IMR-90 (cell line): ENCODE measurements around the gene GEMIN2. TPM values are rescaled to one million over a fixed set of nuclear protein-coding genes. Genes with fewer than 3 reads are reported as not detected.

Experiments used
- ATAC-seq: fragments of 200-7000 bp; cut with Tn5 transposase; 2 replicates; pipeline ENCODE4 v1.9.1; 2020; ENCODE audit warnings: low read depth, mild to moderate bottlenecking, moderate library complexity
- BruUV-seq: library from RNA; stranded (reverse); fragments of 400-500 nt; replicated peaks from 2 replicates; lab custom pipeline; 2021; lab: Mats Ljungman, UMichigan
- CTCF ChIA-PET: fragments of 300-600 bp; formaldehyde crosslinking; extraction: SDS; loops from one replicate; lab custom pipeline; 2021; ENCODE audit warnings: antibody characterized with exemption; lab: Yijun Ruan, JAX
- POLR2A ChIA-PET: fragments of 300-600 bp; sonication (Branson Sonifier 250); formaldehyde crosslinking; loops from one replicate; lab custom pipeline; 2022; ENCODE audit warnings: antibody characterized with exemption; ENCODE audit not compliant: unreplicated experiment; lab: Charles Lee
- DNase-seq: peaks from one replicate; pipeline ENCODE4 v3.0.0; 2013
- H2AFZ ChIP-seq: replicated peaks from 2 replicates; pipeline ENCODE3; 2013; ENCODE audit warnings: low read length, mild to moderate bottlenecking; ENCODE audit not compliant: poor library complexity
- H2AK5ac ChIP-seq: 2 replicates; pipeline ENCODE4 v1.6.1; 2013; ENCODE audit warnings: low read depth, low read length, inconsistent platforms
- H2AK9ac ChIP-seq: replicated peaks from 2 replicates; pipeline ENCODE3; 2013; ENCODE audit warnings: mild to moderate bottlenecking, low read depth, low read length, moderate library complexity; ENCODE audit not compliant: poor library complexity
- H2BK120ac ChIP-seq: 2 replicates; pipeline ENCODE4 v1.6.1; 2013; ENCODE audit warnings: low read depth, low read length, inconsistent platforms
- H2BK15ac ChIP-seq: 3 replicates; pipeline ENCODE4 v1.6.1; 2013; ENCODE audit warnings: low read depth, low read length, inconsistent platforms
- H2BK20ac ChIP-seq: 2 replicates; pipeline ENCODE4 v1.6.1; 2013; ENCODE audit warnings: low read depth, mild to moderate bottlenecking, inconsistent platforms, low read length, moderate library complexity
- H2BK5ac ChIP-seq: 2 replicates; pipeline ENCODE4 v1.6.1; 2013; ENCODE audit warnings: mild to moderate bottlenecking, low read depth, low read length, inconsistent platforms; ENCODE audit not compliant: poor library complexity, severe bottlenecking
- H3K14ac ChIP-seq: replicated peaks from 2 replicates; pipeline ENCODE4 v1.6.1; 2013; ENCODE audit warnings: low read depth, low read length, inconsistent platforms
- H3K18ac ChIP-seq: 2 replicates; pipeline ENCODE4 v1.6.1; 2013; ENCODE audit warnings: low read depth, low read length, control low read depth
- H3K23ac ChIP-seq: 2 replicates; pipeline ENCODE4 v1.6.1; 2013; ENCODE audit warnings: low read depth, low read length, inconsistent platforms
- H3K27ac ChIP-seq: 2 replicates; pipeline ENCODE4 v1.5.1; 2013; ENCODE audit warnings: mild to moderate bottlenecking, control low read depth, low read length; ENCODE audit not compliant: insufficient read depth
- H3K27me3 ChIP-seq: 2 replicates; pipeline ENCODE4 v1.6.1; 2013; ENCODE audit warnings: low read length; ENCODE audit not compliant: control insufficient read depth, insufficient read depth
- H3K36me3 ChIP-seq: 2 replicates; pipeline ENCODE4 v1.6.1; 2013; ENCODE audit warnings: low read length, mixed read lengths; ENCODE audit not compliant: control insufficient read depth, insufficient read depth
- H3K4ac ChIP-seq: 2 replicates; pipeline ENCODE4 v1.6.1; 2013; ENCODE audit warnings: low read depth, low read length, inconsistent platforms
- H3K4me1 ChIP-seq: 2 replicates; pipeline ENCODE4 v1.6.1; 2013; ENCODE audit warnings: low read length, mixed read lengths; ENCODE audit not compliant: control insufficient read depth, insufficient read depth
- H3K4me2 ChIP-seq: 2 replicates; pipeline ENCODE4 v1.6.1; 2013; ENCODE audit warnings: low read depth, mild to moderate bottlenecking, control low read depth, low read length, moderate library complexity
- H3K4me3 ChIP-seq: 2 replicates; pipeline ENCODE4 v1.5.1; 2013; ENCODE audit warnings: low read depth, mild to moderate bottlenecking, control low read depth, low read length, moderate library complexity; ENCODE audit not compliant: insufficient read depth
- H3K56ac ChIP-seq: 2 replicates; pipeline ENCODE4 v1.6.1; 2013; ENCODE audit warnings: low read length, inconsistent platforms; ENCODE audit not compliant: insufficient read depth; ENCODE audit errors: extremely low read depth
- H3K79me1 ChIP-seq, 2 experiments: 2 replicates each; pipeline ENCODE4 v1.6.1; 2013; ENCODE audit warnings: low read length in 2 of 2, inconsistent platforms in 1 of 2, low read depth in 1 of 2
- H3K9ac ChIP-seq: 2 replicates; pipeline ENCODE4 v1.6.1; 2013; ENCODE audit warnings: low read depth, low read length, control low read depth
- H3K9me1 ChIP-seq: 2 replicates; pipeline ENCODE4 v1.6.1; 2013; ENCODE audit warnings: low read length, inconsistent platforms; ENCODE audit not compliant: insufficient read depth
- H3K9me3 ChIP-seq: 2 replicates; pipeline ENCODE4 v1.6.1; 2013; ENCODE audit warnings: low read length; ENCODE audit not compliant: control insufficient read depth, insufficient read depth
- H4K20me1 ChIP-seq: 2 replicates; pipeline ENCODE4 v1.6.1; 2013; ENCODE audit warnings: low read length, inconsistent platforms; ENCODE audit not compliant: insufficient read depth
- H4K5ac ChIP-seq: 2 replicates; pipeline ENCODE4 v1.6.1; 2013; ENCODE audit warnings: mild to moderate bottlenecking, low read depth, low read length, control low read depth
- H4K8ac ChIP-seq, 2 experiments: 2 replicates each; pipeline ENCODE4 v1.6.1; 2013; ENCODE audit warnings: low read depth in 2 of 2, low read length in 2 of 2, control low read depth in 1 of 2, inconsistent platforms in 1 of 2
- H4K91ac ChIP-seq: 2 replicates; pipeline ENCODE4 v1.6.1; 2013; ENCODE audit warnings: low read depth, low read length, inconsistent platforms; ENCODE audit not compliant: insufficient read depth
- BHLHE40 ChIP-seq: fragments of 150-350 bp; IDR thresholded peaks from 2 replicates; pipeline ENCODE4 v1.6.1; 2016; ENCODE audit warnings: mild to moderate bottlenecking, low read depth, low read length
- MAZ ChIP-seq: IDR thresholded peaks from 2 replicates; pipeline ENCODE4 v1.6.1; 2012; ENCODE audit warnings: low read depth, mild to moderate bottlenecking, low read length, improper control_type of control experiment, moderate library complexity, borderline replicate concordance
- NFE2L2 ChIP-seq: fragments of 150-350 bp; IDR thresholded peaks from 2 replicates; pipeline ENCODE4 v1.6.1; 2016; ENCODE audit warnings: low read depth, mild to moderate bottlenecking, low read length
- RCOR1 ChIP-seq: IDR thresholded peaks from 2 replicates; pipeline ENCODE4 v1.6.1; 2012; ENCODE audit warnings: mild to moderate bottlenecking, low read length, improper control_type of control experiment; ENCODE audit not compliant: insufficient replicate concordance
- WGBS, 2 experiments: methylation state at CpG; one replicate each; pipeline versions ENCODE4 v1.1.5 to v1.1.7; 2013; ENCODE audit warnings: missing lambda C conversion rate in 2 of 2; ENCODE audit not compliant: insufficient read length in 1 of 2; ENCODE audit errors: extremely low coverage in 2 of 2; 5-methylcytosine and 5-hydroxymethylcytosine counted together
- dilution Hi-C: fragments of 300-500 bp; cut with HindIII; formaldehyde crosslinking; loops from one replicate; pipeline ENCODE4 v1.14.3; 2018; ENCODE audit warnings: low sequenced_read_pairs; ENCODE audit not compliant: unreplicated experiment
- in situ Hi-C: fragments of 300-500 bp; cut with MboI; formaldehyde crosslinking; loops from 3 replicates; pipeline ENCODE4 v1.14.3; 2019; ENCODE audit warnings: low sequenced_read_pairs, inconsistent platforms, mixed read lengths
- intact Hi-C: fragments of 100-400 bp; cut with micrococcal nuclease; formaldehyde crosslinking; loops from 2 replicates; pipeline ENCODE4 v1.10.0; 2022
- polyA plus RNA-seq, 3 experiments: library from polyadenylated mRNA; depleted of rRNA; stranded (reverse); fragments of >200 nt; gene quantifications; 2 replicates each; pipeline ENCODE4 v1.2.3, GENCODE V29; 2012; ENCODE audit warnings: low replicate concordance in 1 of 3
- total RNA-seq: library from RNA; depleted of rRNA; stranded (reverse); fragments of >200 nt; gene quantifications from 2 replicates; pipeline ENCODE4 v1.2.3, GENCODE V29; 2012

GEMIN2 gene
- total and polyA plus RNA-seq, 2 of the 4 experiments (the other 2 are of a cell fraction): 10.6 to 11.2 TPM

GRCh38 chr14:39179042-39179441, 64.9 kb downstream of the GEMIN2 start:
- no peaks in the 10 kb centered on the region for H3K27me3 ChIP-seq
- in situ Hi-C loops (no loop called here), intact Hi-C loops (no loop called here), dilution Hi-C loops (no loop called here)
- peaks cover 23 to 46% of the 10 kb centered on the region in 2 experiments for H3K79me1 ChIP-seq
- H4K8ac ChIP-seq: no peak overlapping the region
- no peaks in the 10 kb centered on the region; the same call in 1 of the 2 replicates for H3K4me1 ChIP-seq
- H3K18ac ChIP-seq: no peak overlapping the region
- no peak overlapping the region for H2AK5ac ChIP-seq
- 100% methylated on average over 2 of the region's 6 CpGs; no CpG with 5 or more reads in 1 of the 2 experiments for WGBS, 2 experiments
- H3K9me1 ChIP-seq: no peaks in the 10 kb centered on the region
- H4K20me1 ChIP-seq: peaks cover 29% of the 10 kb centered on the region
- H3K4ac ChIP-seq: no peak overlapping the region
- no peak overlapping the region for H2BK15ac ChIP-seq
- no TSS peak for BruUV-seq
- POLR2A ChIA-PET: no interaction called here
- H3K56ac ChIP-seq: no peak overlapping the region
- no peak overlapping the region for H2BK5ac ChIP-seq
- H3K14ac ChIP-seq: no peak overlapping the region
- H3K36me3 ChIP-seq: peaks cover 42% of the 10 kb centered on the region
- no peak overlapping the region for H2BK20ac ChIP-seq
- no peak overlapping the region for H2AFZ ChIP-seq
- no peak for ATAC-seq
- no peak overlapping the region for H3K9ac ChIP-seq
- no peak overlapping the region for H3K23ac ChIP-seq
- no peak overlapping the region for H2AK9ac ChIP-seq
- H3K4me2 ChIP-seq: no peak overlapping the region
- H4K91ac ChIP-seq: no peak overlapping the region
- TF ChIP-seq MAZ: no peak
- TF ChIP-seq NFE2L2: no peak
- no peak for TF ChIP-seq RCOR1
- TF ChIP-seq BHLHE40: no peak
- no peak overlapping the region for H4K5ac ChIP-seq
- H3K4me3 ChIP-seq: no peak overlapping the region
- no peak for DNase-seq
- no peaks in the 10 kb centered on the region for H3K9me3 ChIP-seq
- no peak overlapping the region for H2BK120ac ChIP-seq
- CTCF ChIA-PET: no interaction called here
- H3K27ac ChIP-seq: no peak overlapping the region
